ENCODE measurements around the gene APCDD1.

DNA sequence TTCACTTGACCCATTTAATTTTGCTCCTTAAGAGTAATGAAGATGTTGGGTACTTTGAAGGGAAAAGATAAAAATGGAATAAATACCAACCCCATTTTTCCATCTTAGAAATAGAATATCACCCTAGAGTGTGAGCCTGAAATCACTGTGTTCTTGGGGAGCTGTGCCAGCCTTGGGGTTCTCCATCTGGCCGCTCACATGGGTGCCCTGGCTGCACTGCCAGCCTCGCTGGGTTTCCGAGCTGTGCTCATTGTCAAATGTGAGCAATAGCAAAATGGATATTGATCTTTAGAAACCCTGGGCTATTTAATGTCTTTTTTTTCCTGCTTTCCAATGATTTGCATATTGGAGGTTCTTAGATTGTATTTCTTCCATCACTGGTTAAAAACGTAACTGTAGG lies 9.3 kb downstream of the APCDD1 start:
- TF ChIP-seq RXRA (IDR thresholded peaks at IDR 0.05; ENCODE audit: insufficient read depth, low read depth, low read length) (no peak), POLR2AphosphoS5 (IDR thresholded peaks at IDR 0.05; ENCODE audit: low read depth, low read length) (no peak), CTCF (IDR thresholded peaks at IDR 0.05; ENCODE audit: control extremely low read depth in 1 of 3, insufficient read depth in 1 of 3, low read depth in 1 of 3, low read length in 3 of 3) (no peak)

All from H1 (cell line).